ENCODE data around the gene HERC6.

Gene HERC6

DNA sequence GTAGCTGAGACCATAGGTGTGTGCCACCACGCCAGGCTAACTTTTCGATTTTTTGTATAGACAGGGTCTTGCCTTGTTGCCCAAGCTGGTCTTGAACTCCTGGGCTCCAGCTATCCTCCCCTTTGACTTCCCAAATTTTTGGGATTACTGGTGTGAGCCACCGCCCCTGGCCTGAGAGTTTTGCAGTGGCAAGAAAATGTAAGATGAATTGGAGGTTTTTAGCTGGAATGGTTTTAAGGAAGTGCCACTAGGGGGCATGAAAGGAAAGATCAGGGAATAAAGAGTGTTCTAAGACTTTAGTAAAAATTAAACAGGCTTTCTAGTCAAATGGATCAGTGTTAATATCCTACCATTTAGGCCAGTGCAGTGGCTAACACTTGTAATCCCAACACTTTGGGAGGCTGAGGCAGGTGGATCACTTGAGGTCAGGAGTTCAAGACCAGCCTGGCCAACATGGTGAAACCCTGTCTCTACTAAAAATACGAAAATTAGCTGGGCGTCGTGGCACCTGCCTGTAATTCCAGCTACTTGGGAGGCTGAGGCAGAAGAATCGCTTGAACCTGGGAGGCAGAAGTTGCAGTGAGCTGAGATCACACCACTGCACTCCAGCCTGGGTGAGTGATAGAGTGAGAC is 9.4 kb upstream of the HERC6 start:
- TF ChIP-seq, protein P1, sequence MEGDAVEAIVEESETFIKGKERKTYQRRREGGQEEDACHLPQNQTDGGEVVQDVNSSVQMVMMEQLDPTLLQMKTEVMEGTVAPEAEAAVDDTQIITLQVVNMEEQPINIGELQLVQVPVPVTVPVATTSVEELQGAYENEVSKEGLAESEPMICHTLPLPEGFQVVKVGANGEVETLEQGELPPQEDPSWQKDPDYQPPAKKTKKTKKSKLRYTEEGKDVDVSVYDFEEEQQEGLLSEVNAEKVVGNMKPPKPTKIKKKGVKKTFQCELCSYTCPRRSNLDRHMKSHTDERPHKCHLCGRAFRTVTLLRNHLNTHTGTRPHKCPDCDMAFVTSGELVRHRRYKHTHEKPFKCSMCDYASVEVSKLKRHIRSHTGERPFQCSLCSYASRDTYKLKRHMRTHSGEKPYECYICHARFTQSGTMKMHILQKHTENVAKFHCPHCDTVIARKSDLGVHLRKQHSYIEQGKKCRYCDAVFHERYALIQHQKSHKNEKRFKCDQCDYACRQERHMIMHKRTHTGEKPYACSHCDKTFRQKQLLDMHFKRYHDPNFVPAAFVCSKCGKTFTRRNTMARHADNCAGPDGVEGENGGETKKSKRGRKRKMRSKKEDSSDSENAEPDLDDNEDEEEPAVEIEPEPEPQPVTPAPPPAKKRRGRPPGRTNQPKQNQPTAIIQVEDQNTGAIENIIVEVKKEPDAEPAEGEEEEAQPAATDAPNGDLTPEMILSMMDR (IDR thresholded peaks at IDR 0.05): peak; percentile 70

DNA sequence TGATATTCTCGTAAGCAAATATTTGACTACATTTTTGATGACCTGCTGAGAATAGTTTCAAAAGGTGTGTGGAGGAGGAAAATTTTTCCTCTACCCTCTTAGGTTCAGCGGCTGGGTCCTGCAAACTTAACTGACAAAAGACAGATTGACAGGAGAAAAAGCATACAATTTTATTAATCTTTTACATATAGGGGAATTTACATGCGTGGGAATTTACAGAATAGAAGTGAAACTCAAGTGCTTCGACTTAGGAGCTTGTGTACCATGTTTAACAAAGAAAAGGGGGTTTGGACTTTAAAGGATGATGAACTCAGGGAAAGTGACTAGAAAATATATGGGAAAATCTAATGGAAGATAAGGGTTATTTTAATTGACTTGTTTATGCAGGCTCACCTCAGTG is 2.5 kb downstream of the HERC6 start:
- TF ChIP-seq, protein P1 (IDR thresholded peaks at IDR 0.05): no peak

DNA sequence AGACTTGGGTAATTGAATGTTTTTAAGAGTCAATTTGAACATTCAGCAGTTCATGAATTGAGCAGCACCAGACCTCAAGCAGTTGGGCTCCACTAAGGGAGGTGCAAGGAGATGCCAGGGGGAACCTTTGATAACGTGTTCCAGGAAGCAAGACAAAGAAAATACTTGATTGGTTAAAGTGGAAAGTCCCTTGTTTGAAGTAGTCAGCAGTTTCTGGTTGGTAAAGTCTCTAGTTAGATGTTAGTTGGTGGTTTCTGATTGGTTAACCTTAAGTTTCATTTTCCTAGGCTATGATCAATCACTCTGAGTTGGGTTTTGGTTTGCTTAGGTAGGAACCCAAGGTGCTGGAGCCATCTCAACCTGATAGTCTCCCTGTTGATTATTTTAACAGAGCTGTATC is 4.0 kb downstream of the HERC6 start:
- TF ChIP-seq, protein P1 (IDR thresholded peaks at IDR 0.05): no peak

DNA sequence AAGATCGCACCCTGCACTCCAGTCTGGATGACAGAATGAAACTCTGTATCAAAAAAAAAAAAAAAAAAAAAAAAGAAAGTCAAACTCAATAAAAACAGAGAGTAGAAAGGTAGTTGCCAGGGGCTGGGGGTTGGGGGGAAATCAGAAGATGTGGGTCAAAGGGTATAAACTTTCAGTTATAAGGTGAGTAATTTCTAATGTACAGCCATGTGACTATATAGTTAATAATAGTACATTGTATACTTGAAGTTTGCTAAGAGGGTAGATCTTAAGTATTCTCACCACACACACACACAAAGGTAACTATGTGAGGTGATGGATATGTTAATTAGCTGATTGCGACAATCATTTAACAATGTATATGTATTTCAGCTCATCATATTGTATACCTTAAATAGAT is 11.5 kb downstream of the HERC6 start:
- TF ChIP-seq, protein P1 (IDR thresholded peaks at IDR 0.05): no peak

DNA sequence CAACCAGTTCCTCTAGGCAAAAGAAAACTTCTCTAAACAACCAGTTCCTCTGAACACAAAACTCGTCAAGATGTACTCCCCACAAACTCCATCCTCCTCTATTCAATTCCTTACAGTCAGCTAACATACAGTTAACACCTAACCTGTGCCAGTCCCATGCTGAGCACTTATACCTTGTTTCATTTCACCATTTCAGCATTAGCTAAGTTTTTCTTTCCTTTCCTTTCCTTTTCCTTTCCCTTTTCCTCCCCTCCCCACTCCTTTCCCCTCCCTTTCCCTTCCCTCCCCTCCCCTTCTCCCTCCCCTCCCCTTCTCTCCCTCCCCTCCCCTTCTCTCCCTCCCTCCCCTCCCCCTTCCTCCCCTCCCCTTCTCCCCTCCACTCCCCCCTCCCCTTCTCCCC is 13.1 kb downstream of the HERC6 start:
- TF ChIP-seq, protein P1 (IDR thresholded peaks at IDR 0.05): no peak

DNA sequence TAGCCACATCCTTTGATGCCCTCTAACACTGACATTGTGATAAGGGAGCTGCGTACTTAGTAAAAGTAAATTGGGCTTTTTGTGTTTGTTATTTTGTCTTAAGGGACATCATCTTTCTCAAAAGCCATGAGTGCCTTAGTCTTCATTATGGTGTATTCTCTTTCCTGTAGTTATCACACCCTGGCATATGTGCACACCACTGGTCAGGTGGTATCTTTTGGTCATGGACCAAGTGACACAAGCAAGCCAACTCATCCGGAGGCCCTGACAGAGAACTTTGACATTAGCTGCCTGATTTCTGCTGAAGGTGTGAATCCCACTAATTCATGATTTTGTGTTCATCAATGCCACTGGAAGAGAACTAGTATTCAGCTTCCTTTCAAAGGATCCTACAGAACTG is 18.0 kb downstream of the HERC6 start:
- TF ChIP-seq, protein P1 (IDR thresholded peaks at IDR 0.05): no peak

DNA sequence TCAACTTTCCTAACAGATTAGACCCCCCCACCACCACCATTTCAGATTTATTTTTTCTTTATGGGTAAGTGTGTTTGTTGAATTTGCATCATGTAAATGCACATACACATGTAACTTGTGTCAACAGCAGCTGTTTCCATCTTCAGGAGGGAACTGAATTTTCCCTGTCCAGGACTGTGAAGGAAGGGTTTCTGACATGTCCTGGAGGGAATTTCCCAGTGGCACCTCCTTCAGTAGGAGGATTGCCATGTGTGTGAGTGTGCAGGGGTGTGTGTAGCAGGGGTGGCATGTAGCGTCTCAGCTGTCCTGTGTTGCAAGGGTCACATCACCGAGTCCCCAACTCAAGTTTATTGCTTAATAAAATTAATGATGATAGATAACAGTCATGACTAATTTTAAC is 19.7 kb downstream of the HERC6 start:
- TF ChIP-seq, protein P1 (IDR thresholded peaks at IDR 0.05): no peak

DNA sequence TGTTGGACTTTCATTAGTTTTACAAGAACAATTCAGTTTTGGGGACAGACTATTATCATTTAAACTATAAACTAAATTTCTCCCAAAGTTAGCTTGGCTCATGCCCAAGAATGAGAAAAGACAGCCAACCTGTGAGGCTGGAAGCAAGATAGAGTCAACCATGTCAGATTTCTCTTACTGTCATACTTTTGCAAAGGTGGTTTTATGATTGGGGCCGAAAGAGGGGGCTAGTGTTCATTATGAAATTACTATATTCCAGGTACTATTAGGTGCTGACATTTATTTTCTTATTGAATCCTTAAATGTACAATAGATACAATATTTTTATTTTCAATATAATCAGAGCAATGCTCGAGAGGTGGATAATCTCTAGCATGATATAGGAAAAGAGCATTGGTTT is 30.6 kb downstream of the HERC6 start:
- TF ChIP-seq, protein P1 (IDR thresholded peaks at IDR 0.05): no peak

Measured in LNCAP (cell line).